IPS-NIHi7 (cell line): Measurements from ENCODE around the gene LRRC45.
A peak's percentile ranks its signal among the peaks of the same experiment; 100 is the strongest.

Source experiments
- DNase-seq: peaks from one replicate; pipeline ENCODE4 v3.0.0; 2012; ENCODE audit warnings: mixed read lengths; ENCODE audit errors: extremely low spot score

Gene LRRC45

DNA sequence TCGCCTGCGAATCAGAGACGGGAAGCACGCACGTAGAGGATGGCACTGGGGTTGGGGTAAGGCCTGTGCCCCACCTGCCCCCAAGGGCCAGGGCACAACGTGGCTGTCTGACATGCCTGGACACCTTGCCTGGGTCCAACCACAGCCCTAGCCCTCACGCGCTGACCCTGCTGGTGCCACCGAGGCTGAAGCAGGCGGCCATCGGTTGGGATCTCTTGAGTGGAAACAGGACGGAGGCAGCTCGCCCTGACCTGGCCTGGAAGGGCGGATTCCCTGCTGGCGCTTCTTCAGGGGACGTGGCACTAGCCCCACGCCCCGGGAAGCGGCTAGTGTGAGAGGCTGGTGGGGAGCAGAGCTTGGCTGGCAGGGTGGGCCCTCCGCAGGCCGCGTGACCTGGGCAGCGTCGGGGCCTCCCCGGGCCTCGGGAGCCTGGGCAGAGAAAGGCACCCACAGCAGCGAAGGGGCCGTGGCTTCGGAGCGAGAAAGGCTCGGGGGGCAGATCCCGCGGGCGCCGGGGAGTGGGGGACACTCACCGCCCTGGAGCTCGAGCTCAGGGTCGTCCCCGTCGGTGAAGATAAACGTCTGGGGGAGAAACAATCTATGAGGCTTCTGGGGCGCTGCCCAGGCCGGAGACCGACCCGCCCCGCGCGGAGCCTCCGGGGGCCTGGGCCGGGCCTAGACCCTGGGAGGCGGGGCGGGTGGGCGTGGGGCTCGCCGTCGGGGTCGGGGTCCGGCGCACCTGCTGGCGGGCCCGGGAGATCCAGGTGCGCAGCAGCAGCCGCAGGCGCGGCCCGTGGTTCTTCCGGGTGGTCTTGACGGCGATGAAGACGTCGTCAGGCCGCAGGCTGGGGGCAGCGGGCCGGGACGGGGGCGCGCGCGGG, 27.9 kb downstream of the LRRC45 start:
- DNase-seq = peak; percentile 55

DNA sequence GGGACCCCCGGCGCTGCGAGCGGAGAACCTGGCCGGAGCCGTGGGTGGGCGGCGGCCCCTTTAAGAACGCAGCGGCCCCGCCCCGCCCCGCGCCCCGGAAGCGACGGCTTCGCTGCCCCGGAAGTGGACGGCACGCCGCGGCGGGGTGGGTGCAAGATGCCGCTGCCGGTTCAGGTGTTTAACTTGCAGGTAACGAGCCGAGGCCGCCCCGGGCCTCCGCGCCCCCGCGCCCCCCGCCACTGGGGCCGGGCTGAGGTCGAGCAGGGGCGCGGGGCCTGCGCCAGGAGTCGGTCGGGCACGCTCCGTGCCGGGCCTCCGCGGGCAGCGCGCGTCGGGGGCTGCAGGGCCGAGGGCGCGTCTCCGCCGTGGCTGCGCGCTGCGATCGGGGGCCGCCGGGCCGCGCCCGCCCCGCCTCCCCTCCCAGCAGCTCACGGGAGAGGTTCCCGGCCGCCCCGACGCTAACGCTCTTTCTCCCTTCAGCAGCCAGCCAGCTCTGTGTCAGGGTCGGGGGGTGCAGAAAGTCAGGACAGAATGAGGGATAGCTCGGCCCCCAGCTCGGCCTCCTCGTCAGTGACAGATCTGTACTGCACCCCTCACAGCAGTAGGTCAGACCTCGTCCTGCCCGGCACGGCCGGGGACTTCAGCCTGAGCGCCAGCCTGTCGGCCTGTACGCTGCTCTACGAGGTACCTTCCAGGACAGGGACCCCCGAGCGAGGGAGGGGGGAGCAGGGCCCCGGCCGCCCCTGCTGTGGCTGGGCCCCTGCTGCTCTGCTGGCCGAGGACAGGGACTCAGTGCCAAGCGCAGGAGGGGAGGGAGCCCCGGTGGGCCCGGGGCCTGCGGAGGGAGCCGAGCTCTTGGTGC, 28.9 kb downstream of the LRRC45 start, which contains the start of the genes GPS1 and RFNG:
Gene GPS1, plus strand, starts transcription at position 123 of the 862 bp plus-strand sequence. Its CDS starts 34 bp downstream, at position 157.
Gene RFNG, minus strand, starts transcription at position 36 of the 862 bp plus-strand sequence. CDS start 45 bp downstream, outside the sequence.
- DNase-seq = peak; percentile 82

DNA sequence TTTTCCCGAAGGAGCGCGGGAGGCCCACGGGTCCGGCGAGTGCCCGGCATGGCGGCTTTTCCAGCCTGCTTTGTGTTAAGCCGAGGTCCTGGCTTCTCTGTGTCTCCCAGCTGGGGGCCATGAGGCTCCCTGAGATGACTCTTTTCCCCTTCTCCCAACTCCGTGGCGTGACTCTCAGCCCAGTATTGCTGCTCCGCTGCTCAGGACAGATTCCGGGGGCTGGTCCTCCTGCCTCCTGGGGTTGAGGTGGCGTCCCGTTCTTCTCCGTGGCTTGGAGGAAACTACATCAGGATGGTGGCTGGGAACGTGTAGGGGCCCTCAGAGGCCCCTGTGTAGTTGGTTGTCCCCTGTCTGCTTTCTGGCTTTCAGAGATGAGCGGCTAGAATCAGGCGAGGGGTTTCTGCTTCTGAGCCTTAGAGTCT, 29.5 kb downstream of the LRRC45 start:
- DNase-seq = no peak

DNA sequence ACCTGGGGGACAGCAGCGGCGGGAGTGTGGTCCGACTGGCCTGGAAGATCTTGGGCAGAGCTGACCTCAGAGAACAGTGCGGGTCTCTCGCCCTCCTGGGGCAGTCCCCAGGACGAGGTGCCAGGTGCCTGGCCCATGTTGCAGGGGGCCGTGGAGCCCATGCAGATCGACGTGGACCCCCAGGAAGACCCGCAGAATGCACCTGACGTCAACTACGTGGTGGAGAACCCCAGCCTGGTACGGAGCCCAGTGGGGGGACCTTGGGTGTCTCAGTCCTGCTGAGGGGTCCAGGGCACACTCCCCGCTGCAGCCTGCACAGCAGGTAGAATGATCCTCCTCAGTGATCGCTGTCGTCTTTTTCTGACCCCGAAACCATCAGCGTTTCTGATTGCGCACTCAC, 30.0 kb downstream of the LRRC45 start:
- DNase-seq = no peak

DNA sequence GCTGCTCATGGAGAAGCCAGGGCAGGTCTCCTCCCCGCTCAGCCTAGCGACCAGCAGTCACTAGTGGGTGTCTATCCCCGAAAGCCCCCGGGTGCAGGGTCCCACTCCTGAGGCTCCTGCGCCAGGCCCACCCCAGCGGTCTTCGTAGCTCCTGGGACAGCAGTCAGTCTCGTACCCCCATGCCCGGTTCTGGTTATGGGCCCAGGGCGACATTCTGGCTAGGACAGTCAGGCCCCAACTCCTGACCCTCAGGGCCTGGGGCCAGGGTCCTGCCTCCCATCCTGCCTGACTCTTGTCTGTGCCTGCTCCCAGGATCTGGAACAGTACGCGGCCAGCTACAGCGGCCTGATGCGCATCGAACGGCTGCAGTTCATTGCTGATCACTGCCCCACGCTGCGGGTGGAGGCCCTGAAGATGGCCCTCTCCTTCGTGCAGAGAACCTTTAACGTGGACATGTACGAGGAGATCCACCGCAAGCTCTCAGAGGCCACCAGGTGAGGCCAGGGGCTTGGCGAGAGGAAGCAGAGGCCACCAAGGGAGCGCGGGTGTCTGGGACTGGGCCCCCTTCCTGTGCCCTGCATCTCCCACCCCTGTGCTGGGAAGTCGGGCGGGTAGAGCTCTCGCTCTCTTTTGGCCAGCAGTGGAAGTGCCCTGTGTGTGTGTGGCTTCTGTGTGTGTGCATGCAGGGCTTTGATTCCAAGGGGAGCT, 30.6 kb downstream of the LRRC45 start:
- DNase-seq = no peak

DNA sequence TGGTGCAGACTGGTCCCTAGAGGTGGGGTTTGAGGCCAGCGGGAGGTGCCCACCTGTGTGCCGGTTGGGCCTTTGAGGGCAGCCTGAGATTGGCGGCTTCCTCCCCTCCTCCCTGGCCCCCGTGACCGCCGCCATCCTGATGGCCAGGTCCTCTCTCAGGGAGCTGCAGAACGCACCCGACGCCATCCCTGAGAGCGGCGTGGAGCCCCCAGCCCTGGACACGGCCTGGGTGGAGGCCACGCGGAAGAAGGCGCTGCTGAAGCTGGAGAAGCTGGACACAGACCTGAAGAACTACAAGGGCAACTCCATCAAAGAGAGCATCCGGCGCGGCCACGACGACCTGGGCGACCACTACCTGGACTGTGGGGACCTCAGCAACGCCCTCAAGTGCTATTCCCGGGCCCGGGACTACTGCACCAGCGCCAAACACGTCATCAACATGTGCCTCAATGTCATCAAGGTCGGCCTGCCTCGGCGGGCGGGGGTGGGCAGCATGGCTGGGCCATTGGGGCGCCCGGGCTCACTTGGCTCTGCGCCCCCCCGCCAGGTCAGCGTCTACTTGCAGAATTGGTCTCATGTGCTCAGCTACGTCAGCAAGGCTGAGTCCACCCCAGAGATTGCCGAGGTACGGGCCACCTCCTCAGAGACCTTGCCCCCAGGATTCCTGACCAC, 31.4 kb downstream of the LRRC45 start:
- DNase-seq = no peak

DNA sequence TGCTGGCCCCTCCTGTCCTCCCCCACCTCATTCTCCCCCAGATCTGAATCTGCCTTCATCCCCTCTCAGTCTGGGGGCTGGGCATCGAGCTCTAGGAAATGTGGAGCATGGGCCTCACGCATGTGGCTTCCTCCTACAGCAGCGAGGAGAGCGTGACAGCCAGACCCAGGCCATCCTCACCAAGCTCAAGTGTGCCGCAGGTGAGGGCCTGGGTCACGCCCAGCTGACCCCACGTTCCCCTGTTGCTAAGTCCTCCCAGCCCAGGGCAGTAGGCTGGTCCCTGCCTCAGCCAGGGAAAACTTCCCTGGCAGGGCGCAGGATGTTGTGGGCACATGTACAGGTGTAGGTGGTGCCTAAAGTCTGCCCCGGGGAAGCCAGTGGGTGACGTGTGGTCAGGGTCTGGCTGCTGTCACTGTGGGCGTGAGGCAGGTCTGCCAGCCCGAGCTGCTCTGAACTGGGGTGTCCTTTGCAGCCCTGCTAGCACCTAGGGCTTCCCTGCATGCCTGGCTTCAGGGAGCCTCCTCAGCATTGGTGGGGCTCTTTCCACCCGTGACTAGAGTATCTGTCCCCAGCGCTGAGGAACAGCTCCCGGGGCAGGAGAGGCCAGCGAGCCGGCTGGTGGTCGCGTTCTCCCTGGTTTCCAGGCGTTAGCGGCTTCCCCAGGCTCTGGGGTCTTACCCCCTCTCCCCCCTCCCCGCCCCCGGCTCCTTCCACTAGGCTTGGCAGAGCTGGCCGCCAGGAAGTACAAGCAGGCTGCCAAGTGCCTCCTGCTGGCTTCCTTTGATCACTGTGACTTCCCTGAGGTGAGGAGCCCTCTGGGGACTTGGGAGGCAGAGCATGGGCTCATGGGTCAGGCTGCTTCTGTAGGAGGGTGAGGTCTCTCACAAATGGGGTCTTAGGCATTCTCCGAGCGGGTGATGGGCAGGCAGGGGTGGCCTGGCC, 32.2 kb downstream of the LRRC45 start:
- DNase-seq = no peak

DNA sequence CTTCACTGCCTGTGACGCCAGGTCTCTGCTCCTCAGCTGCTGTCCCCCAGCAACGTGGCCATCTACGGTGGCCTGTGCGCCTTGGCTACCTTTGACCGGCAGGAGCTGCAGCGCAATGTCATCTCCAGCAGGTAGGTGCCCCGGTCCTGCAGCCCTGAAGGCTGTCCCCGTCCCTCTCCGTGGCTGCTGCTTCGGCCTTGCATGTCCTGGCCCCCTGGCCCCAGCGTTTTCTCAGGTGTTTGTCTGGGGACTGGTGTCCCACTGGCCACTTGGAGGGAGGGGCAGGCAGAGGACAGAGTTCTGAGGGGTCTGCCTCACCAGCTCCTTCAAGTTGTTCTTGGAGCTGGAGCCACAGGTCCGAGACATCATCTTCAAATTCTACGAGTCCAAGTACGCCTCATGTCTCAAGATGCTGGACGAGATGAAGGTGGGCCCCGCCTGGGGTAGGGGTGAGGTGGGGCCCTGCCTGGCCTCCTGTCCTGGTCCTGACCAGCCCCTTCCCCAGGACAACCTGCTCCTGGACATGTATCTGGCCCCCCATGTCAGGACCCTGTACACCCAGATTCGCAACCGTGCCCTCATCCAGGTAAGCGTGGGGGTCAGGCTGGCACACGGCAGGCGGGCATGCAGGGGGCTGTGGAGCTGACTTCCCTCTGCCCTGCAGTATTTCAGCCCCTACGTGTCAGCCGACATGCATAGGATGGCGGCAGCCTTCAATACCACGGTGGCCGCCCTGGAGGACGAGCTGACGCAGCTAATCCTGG, 33.0 kb downstream of the LRRC45 start:
- no peak for DNase-seq

DNA sequence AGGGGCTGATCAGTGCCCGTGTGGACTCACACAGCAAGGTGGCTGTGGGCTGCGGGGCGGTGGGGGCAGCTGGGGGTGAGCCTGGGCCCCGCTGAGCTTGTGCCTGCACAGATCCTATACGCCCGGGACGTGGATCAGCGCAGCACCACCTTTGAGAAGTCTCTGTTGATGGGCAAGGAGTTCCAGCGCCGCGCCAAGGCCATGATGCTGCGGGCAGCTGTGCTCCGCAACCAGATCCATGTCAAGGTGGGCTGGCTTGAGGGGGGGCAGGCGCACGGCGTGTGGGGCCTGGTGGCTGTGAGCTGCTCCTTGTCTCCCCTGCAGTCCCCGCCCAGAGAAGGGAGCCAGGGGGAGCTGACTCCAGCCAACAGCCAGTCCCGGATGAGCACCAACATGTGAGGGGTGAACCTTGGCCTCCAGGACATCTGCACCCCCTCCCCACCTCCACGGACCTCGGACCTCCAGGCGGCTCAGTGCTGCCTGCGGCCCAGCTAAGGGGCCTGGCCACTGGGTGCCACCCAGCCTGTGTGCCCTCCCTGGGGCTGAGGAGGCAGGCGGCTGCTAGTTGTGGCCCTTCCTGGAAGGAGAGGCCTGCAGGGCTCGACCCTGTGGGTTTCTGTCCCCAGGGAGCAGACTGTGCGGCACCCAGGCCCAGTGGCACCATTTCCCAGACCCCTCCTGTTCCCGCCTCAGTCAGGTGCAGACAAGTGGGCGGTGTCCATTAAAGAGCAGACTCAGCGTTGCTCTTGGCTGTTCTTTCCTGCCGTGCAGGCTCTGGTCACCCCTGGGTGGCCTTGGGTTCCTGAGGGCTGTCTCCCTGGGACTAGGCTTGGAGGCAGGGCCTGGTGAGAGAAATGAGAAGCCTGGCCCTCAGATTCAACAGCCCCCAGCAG, 33.9 kb downstream of the LRRC45 start:
- no peak for DNase-seq

DNA sequence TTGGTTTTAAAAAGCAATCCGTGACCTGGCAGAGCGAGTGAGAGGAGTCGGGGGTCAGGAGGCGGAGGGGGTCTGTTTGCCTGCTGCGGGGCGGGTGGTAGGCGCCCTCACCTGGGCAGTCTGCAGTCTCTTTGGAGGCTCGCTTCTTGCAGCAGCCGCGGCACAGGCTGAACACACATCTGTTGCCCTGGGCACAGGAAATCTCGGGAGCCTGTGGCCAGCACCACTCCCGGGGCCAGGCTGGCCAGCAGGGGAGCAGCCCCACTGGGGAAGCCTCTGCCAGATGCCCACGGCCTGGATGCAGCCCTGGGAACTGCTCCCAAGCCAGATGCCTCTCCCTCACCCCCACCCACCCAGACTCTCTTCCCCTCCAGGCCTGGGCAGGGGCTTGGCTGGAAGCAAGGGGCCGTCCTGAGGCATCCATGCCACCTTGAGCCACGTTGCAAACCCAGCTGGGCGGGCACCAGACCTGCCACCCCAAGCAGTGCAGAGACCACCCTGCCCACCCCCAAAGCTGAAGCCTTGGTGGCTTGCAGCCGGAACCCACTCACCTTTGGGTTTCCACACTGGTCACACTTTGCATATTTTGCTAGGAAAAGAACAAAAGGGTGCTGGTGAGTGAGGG, 35.2 kb downstream of the LRRC45 start:
- no peak for DNase-seq

DNA sequence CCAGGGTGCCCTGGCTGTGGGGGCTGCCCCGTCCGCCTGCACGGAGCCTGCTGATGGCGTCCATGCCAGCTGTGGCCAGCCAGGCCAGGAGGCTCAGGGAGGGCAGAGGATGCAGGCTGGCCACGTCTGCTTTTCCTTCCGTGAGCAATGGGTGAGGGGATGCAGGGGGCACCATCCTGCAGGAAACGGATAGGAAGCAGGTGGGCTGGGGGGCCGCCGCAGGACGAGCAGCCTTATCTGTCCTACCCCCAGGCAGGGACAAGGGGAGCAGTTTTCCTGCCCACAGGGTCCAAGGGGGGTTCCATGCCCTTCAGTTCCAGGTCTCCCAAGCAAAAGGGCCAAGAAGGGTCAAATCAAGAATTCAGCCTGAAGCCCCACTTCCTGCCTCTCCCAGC, 35.7 kb downstream of the LRRC45 start:
- DNase-seq = no peak

DNA sequence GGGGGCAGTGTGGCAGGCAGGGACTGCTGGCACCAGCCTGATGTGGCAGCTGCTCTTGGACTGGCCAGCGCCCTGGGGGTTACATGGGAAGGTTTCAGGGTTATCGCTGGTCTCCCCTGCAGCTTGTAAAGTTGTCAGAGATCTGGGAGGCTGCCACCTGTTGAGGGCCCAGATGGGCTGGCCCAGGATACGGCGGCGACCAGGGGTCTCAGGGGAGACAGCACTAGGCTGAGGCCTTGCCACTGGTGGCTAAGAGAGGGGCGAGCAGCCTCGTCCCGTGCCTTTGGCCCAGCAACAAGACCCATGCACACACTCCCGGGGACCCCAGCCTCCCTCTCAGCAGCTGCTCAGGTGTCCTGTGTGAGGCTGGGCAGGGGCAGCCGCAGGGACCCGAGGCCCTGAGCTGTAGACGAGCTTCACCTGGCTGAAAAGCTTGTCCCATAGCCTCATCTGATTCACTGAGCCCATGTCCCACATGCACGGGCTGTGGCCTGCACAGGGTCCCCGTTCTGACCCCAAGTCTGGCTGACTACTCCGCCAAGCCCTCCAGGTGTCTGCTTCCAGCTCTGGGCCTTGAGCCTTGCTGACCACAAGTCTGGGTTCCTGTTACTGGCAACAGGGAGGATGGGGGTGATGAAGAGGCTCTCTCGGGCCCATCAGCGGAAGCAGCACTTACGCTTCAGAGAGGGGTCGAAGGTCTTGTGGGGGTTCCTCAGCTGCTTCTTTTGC, 36.3 kb downstream of the LRRC45 start:
- DNase-seq = no peak

DNA sequence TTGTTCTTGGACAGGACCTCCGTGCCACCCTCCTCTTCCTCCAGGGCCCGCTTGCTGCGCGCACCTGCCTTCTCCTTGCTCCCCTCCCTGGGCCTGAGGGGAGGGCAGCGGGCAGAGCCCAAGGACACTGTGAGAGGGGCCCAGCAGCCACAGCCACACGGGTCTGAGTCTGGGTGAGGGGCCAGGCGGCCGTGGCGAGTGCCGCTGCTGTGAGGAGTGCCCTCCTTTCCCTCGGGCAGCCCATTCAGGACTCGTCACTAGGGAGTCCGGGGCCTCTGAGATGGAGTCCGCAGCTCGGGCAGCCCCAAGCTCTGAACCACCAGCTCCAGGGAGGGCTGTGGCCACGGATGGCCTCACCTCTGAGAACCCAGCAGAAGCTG, 36.9 kb downstream of the LRRC45 start:
- no peak for DNase-seq

DNA sequence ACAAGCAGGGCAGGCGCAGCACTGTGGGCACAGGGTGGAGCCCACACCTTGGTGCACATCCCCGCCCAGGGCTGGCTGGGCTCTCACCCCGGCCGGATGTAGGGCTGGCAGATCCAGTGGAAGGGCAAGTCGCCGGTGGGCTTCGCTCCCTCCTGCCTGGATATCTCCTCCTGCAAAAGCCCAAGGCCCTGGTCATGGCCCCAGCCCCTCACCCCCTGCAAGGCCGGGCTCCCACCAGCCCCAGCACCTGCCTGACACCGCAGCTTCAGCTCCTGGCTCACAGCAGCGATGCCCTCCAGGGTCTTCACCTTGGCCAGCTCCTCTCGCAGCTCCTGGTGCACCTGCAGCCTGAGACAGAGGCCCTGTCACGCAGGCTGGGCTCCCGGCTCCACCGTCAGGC, 37.5 kb downstream of the LRRC45 start:
- no peak for DNase-seq

DNA sequence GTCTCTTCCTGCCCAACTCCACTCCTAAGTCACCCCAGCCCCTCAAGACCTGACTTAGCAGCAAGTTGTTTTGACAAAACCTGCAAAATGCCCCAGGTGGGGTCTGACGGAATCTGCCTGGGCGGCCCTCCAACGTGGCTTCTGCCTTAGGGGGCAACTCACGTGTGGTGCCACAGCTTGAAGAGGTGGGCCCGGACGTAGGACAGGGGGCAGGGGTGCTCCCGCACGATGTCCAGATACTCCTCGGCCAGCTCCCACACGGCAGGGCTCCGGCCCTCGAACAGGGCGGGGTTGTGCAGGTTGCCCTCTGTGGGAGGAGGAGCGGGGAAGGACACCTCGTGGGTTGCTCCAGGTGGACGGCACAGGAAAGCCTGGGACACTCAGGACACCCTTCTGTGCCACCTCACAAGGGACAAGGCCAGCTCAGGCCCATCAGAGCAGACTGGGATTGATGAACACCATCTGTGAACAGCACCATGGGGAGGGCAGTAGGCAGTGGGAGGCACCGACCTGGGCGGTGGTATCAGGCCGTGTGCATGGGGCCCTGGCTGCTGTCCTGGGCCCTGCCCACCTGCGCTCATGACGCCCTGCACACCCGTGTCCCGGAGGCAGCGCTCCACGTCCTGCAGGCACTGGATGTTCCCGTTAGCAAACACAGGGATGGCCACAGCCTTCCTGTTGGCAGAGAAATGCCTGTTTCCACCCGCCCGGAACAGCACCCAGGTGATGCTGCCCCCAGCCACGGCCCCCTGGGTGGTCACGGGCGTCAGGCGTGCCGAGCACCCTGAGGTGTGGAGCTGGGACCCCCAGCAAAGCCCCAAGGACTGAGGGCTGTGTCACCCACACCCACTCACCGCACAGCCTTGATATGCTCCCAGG, 38.2 kb downstream of the LRRC45 start:
- no peak for DNase-seq
